Measurements from ENCODE around the gene SYNPO2.

The SYNPO2 gene

DNA sequence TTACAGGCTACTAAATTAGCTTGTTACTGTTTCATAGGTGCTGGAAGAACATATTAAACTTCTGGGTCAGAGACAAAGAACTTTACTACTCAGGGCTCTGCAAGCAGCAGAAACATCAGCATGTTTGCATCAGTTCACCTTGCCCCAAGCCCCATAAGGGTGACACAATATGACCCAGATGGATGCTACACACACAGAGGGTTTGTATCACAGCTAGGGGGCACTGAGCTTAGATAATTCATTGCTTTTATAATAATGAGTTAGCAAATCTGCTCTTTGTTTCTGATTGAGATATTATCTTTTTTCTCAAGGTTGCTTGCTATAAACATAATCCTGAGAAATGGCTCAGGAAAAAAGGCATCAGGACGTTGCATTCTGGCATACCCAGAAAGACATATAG is 4.8 kb upstream of the SYNPO2 start:
- no peak for DNase-seq

DNA sequence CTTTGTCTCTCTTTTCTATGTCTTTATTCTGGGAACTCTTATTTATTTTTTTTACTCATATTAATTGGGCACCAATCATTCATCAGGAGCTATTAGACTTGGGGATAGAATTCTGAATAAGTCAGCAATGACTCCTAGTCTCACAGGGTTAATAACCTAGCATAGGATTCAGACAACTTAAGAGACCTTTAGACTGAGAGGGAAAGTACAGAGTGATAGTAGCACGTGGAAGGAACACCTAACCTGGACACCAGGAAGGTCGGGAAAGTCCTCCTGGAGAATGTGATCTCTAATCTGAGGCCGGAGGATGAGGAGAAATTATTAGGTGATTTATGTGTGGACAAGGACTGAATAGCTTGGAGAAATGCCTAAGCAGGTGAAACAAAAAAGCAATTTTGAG is 3.9 kb upstream of the SYNPO2 start:
- DNase-seq = no peak

DNA sequence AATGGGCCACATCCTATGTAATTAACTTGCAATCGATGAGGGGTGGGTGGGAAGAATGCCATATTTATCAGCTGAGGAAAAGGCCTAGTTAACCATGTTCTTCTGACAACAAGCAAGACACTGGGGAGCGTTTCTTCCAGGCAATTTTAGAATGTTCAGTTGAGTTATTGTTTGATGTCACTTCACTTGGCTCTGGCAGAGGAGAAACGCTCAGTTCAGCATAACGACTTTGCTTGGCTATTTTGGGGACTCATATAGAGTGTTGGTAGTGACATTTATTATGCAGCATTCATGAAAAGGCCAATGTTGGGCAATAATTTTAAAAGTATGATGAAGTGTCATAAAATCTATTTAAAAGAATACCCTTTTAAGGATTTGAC is 648 bp downstream of the SYNPO2 start:
- no peak for DNase-seq

DNA sequence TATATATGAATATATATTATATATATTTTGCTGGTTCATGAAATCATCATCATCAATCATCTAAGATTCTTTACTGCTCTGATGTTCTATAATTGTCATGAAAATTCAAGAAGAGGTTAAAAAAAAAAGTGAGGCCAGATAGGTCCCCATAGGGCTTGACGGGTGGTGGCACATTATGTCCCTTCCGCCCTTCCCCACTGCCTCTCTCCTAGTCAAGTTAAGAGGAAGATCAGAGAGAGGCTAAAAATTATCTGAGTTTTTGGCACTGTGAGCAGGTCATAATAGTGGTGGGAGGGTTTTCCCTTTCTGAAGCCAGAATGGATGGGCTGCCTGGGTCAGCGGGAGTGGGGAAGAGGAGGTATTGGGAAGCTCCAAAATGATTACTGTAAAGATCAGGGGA is 5.4 kb downstream of the SYNPO2 start:
- no peak for DNase-seq

DNA sequence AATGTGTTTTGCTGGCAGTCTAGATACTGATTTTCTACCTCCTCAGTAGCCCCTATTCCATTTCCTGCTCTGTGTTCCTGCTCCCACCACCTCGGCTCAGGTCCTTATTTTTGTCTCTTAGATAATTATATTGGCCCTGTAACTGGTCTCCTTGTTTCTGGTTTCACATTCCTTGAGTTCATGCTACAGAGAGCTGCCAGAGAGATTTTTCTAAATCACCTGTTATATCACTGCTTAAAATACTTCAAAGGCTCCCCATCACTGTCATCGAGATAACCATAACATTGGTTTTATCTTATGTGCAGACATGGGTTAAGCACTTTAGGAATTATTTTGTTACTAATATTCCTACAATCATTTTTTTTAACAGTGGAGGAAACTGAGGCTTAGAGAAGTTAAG is 9.6 kb downstream of the SYNPO2 start:
- DNase-seq = no peak

DNA sequence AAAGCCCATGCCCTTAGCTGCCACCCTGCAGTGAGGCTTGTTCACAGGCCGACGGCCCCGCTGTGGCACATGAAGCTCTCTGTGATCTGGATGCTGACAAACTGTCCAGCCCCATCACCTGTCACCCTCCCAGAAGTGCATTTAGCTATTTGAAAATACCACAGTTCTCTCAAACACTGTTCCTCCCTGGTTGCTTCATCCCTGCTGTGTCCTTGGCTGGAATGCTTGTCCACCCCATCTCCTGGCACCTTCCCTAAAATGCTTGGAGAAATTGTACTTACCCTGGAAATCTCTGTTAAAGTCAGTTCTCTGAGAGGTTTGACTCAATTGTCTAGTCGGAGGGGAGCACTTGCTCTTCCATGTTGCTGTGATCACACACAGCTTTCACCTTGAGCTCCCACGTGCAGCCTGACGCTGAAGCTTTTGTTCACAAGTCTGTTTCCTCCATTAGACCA is 10.1 kb downstream of the SYNPO2 start:
- no peak for DNase-seq

DNA sequence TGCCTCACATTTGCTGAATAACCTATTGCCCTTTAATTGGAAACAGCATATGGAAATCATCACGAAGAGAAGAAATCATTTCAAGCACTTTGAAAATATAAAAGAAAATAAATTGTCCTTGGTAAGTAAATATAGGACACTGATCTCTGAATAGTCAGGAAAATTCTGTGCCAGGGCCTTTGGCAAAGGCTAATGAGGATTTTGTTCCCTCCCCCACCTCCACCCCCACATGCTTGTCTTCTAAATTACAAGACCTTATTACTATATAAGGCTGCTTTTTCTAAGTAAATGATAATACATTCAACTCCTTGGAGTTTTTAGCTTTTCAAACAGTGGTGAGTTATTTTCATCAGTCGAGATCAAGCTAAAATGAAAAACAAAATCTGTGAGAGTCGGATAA is 15.8 kb downstream of the SYNPO2 start:
- no peak for DNase-seq

DNA sequence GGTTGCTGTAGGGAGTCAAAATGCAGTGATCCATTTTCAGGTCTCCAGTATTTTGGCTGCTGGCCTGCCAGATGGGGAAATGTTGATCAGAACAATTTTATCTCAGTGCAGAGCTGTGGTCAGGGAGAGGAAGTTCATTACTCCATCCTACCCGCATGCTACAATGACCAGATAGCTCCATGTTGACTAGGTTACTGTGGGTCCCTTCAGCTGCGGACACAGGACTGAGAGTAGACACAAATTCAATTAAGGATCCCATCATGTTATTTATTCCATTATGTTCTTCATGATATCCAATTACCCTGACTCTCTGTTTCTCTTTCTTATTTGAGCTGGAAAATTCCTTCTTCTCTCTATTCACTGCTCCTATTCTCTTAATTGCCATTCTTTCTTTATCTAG is 16.3 kb downstream of the SYNPO2 start:
- DNase-seq = no peak

DNA sequence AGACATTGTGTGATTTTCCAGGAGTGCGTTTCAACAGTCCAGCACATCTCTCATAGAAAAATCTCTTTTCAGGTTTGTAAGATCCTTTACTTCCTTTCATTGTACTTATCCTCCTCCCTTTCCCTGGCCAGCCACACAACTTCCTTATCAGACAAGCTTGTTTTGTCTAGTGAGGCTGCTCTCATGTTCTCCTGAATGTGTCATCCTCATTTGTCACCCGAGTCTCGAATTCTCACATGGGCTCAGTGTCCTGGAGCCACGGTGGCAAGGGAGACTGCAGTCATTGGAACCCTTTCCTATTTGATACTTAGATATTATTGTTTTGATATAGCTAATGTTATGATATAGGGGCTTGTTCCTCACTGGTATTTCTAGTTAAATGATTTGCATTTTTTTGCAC is 16.9 kb downstream of the SYNPO2 start:
- no peak for DNase-seq

DNA sequence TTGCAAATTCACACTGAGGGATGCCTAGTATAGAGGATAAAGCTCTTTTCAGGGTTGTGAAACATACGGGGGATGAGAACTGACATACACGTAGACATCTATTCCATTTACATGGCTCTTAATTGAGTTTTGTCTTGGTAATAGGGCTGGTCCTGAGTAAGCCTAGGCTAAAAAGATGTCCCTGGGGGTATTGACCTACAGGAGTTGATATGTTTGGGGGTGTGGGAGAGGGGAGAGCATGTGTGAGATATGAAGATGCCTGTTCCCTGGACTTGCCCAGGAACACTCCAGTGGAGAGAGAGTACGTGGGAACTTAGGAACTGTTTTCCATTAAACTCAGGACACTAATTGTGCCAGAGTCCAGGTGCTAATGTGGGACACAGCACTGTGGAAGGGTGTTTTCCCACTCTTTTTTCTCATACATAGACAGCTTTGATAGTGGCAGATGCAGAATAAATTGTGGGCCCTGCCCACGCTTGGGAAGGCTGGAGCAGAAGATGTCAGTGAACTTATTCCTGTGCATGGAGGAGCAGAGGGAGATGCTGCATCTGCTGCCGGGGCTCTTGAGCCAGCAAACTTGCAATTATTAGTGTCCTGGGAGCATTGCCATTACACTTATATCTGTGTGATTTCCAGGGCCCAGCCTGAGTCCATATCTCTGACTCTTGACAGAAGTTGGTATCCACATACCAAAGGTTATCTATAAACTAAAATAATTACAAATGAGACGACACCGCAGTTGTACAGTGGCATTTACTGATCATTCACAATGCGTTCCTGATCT is 20.7 kb downstream of the SYNPO2 start:
- DNase-seq = no peak

DNA sequence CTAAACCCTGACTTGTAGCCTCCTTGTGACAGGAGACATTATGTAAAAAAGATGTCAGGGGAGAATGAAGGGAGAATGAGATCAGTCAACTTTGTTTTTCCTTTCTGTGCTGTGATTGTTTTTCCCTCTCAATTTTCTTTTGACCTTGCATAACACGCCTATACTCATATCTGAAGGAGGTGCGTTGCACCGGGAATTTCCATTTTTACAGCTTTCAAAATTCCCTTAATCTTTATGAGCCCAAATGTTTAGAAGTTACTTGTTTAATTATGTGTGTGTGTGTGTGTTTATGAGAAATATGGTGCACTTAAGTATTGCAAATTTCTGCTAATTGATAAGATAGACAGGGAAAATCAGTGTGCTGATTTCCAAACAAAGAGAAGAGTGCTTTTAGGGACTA is 21.6 kb downstream of the SYNPO2 start:
- DNase-seq = no peak

DNA sequence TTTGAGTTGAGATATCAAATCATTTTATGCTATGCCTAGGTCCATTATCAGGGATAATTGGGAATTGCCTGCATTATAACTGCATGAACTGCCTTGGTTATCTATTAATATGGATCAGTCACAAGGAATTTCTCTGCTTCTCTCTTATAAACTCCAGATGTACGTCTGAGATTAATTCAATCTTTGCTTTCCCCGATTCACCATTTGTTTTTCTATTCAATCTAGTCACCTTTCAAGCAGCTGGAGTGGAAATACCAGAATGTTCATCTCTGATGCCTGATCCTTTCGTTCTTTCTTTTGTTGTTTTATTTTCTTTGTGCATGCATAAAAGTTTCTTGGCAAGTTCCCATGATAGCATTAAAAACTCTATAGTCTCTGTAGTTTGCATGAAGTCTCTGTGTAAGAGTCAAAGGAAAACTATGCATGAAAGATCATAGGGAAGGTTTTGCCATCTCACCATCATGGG is 22.6 kb downstream of the SYNPO2 start:
- DNase-seq = no peak

DNA sequence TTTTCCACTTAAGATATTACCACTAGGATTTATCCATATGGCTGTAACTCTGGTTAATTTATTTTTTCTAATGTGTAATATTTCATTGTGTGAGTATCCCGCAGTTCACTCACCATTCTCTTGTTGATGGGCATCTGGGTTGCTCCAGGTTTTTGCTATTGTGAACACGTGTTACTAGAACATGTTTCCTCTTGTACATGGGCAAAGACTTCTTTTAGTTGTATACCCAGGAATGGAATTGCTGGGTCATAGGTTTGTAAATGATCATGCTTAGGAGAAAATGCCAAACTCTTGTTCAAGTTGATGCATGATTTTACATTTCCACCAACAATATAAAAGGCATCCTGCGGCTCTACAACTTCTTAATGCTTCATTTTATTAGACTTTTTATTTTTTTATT is 26.8 kb downstream of the SYNPO2 start:
- DNase-seq = no peak

DNA sequence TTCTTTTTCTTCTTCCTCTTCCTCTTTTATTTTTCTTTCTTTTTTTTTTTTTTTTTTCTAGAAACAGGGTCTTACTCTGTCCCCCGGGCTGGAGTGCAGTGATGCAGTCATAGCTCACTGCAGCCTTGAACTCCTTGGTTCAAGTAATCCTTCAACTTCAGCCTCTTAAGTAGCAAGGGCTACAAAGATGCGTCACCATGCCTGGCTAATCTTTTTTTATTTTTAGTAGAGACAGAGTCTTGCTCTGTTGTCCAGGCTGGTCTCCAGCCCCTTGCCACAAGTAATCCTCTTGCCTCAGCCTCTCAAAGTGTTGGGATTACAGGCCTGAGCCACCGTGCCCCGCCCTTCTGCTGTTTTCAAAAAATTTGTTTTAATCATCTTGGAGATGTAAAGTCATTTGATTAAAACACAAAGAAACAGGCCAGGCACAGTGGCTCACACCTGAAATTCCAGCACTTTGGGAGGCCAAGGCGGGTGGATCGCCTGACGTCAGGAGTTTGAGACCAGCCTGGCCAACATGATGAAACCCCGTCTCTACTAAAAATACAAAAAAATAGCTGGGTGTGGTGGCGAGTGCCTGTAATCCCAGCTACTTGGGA is 28.1 kb downstream of the SYNPO2 start:
- no peak for DNase-seq

DNA sequence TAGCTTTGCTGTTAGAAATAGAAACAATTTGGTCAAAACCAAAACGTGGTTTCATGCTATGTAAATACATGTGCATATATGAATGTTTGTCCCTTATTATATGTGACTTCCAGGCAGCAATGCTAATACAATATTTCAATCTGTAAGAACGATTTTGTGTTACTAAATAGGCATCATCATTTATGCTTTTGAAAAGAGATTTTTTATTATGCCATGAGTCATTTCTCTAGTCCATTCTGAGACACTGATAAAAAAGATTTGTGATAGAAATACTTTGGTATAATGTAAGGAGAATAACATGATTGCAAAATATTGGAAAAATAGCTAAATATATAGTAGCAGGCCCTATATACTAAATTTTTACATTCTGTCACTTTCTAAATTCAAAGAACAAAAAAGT is 28.9 kb downstream of the SYNPO2 start:
- no peak for DNase-seq

DNA sequence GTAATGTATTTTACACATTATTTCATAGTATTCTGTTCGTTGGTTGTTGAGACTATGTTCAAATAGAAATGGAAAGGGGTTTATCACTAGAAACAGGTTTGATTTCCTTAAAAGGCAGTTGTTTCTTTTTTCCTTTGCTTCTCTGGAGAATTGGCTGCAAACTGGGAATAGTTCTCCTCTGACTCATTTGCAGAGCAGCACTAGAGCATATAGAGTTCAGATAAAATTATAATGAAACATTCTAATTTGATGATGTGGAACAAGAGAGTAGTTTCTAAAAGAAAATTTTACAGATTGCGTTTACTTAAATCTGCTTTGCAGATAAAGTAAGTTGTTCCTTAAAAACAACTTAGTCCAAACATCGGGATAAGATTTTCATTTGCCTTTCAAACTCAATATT is 29.7 kb downstream of the SYNPO2 start:
- DNase-seq = no peak

DNA sequence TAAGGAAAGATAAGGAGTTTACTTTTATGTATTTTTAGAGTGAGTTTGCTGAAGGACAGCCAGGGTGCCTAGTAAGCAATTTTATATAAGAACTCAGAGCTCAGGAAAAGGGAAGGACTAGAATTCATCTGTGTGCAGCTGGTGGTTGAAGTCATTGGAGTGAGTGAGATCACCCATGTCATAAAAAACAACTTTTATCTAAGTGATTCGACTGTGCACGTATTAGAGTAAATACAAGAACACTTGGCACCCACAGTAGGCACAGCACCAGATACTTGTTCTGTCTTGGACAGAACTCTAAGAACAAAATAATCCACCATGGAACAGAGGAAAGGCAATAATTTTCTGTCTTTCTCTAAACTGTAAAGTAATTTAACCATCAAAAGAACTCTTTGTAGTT is 31.6 kb downstream of the SYNPO2 start:
- no peak for DNase-seq

DNA sequence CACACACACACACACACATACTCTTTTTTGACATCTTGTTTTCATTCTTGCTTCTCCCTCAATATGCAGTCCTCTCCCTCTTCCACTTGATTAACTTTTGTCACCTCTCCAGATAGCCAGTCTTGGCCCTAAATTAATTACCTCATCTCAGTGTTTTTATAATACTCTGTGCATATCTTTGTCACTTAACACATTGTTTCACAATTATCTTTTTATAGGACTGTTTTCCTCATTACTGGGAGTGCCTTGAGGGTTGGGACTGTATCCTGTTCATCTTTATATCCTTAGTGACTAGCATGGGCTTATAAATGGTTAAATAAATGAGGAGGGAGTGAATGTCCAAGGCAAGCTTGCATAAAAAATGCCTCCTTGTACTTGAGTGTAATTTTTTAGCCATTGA is 33.1 kb downstream of the SYNPO2 start:
- DNase-seq = no peak

DNA sequence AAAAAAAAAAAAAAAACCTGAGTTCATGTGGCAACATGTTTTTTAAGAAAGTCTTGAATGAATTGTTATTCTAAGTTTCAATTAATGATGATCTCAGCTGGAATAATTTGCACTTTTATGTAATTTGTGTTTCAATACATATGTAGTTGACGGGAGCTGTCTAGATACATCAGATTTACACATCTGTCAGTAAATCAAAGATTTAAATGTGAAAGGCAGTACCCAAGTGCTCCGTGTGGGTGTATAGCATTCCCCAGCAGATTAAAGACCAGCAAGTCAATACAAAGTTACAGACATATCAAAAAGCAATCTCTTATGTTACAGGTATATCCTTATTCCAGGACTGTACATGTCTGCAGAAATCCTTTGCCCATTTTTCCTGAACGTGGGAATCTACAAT is 35.2 kb downstream of the SYNPO2 start:
- no peak for DNase-seq

DNA sequence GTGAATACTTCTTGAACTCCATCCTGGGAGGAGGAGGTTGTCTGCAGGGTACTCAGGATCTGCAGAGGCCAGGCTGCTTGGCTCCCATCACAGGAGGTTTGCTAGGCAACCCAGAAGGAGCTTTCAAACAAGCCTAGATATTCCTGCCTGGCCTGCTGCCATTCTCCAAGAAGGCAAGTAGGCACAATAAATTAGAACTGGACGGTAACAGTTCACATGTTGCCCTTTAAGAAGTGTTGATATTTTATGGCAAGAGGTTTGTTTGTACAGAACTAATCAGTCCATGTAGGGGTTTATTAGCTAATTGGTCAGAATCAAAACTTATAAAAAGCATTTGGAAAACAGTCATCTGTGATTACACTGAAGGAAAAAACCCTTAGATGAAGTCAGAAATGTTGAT is 39.3 kb downstream of the SYNPO2 start:
- no peak for DNase-seq

DNA sequence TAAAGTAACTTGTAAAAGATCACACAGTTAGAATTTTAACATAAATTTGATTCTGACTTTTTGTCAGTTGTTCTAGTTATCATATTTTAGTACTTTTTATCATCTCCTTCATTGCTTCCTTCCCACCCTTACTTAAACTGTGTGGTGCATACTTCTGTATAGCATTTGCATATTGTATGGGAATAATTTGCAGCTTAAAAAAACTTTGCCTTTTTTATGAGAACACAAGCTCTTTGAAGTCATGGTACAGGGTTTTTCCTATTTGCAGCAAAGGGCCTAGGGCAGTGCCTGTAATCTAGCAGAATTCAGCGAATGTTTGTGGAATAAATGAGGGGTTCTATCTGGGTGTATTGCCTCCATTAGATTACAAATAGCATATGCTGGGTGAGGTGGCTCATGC is 41.6 kb downstream of the SYNPO2 start:
- DNase-seq = no peak

DNA sequence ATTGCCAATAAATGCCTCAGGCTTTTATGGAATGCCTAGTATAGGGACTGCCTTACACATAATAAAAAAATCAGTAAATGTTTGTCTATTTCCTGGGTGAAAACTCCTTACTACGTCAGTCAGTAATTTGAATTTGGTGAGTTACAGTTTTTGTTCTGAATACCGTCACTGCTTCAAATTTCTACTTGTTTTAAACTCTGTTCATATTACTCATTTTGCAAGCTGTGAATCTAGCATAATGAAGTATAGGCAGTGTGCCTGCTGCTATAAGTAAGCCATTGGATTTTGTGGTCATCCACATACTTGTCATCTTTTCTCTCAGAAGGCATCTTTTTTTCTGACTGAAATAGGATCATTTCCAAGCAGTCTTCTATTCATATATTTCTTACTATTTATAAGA is 43.1 kb downstream of the SYNPO2 start:
- no peak for DNase-seq

DNA sequence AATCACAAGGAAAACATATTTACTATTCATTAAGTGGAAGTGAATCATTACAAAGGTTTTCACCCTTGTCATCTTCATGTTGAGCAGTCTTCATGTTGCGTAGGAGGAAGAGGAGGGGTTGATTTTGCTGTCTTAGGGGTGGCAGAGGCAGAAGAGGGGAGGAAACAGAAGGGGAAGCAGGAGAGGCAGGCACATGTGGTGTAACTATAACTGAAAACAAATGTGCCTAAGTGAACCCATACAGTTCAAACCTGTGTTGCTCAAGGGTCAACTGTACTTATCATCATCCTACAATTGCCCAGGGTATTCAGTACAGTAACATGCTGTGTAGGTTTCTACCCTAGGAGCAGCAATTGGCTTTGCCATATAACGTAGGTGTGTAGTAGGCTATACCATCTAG is 47.2 kb downstream of the SYNPO2 start:
- no peak for DNase-seq

DNA sequence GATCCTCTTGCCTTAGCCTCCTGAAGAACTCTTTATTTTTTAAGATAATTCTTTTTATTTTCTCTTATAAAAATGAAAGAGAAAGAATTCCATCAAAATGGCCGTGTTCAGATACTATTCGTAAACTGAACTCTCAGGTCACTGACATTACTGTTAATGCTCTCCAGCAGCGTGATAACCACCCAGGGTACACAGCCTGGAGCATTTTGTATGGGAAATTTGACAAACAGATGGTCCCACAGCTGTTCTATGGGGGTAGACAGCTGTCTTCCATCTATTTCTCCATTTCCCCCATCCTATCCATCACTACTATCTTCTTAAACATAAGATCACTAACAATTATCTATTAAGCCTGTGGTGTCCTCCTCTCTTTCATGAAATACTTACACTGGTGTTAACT is 47.8 kb downstream of the SYNPO2 start:
- no peak for DNase-seq

DNA sequence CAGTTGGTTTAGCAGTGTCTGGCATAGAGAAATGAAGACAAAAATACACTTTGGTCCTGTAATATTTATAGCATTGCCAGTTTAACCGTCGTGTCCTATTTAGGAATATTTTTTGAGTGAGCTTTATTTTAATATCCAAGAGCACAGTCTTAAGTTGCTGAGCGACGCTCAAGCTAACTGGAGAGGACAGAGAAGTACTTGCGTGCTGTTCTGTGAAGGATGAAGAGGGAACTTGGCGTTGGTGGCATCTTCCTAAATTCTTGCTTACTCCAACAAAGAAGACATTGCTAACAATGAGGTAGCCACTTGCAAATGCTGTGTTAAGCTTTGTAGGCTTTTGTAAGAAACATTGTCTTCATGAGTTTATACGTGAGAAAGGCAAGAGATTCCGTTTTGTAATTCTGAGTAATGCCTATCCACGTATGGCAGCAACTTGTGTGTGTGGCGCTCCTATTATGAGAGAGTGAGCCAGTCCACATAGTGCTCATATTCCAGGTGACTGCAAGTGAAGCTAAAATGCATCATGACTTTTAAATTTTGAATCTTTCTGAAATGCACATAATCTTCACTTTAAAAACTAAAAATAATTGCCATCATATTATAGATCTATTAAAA is 50.6 kb downstream of the SYNPO2 start:
- DNase-seq = no peak

Data from NCI-H2081 treated with DMSO at 0.1 percent for 48 hours (cell line).